Measurements from ENCODE around the gene SLC4A4.

The SLC4A4 gene

GRCh38 chr4:71608678-71609071, 269.9 kb downstream of the SLC4A4 start:
- DNase-seq = no peak

GRCh38 chr4:71609167-71609566, 270.3 kb downstream of the SLC4A4 start:
- DNase-seq = no peak

- no peak for DNase-seq
Observed at GRCh38 chr4:71609651-71610050, 270.8 kb downstream of the SLC4A4 start.

GRCh38 chr4:71614621-71615020, 275.8 kb downstream of the SLC4A4 start:
- no peak for DNase-seq

- DNase-seq = no peak
Observed at GRCh38 chr4:71616168-71616811, 277.5 kb downstream of the SLC4A4 start.

Data from NCI-H187 treated with DMSO at 0.1 percent for 48 hours (cell line).